Measurements from ENCODE around the gene TUBB2B. TPM values are rescaled to one million over a fixed set of nuclear protein-coding genes. Genes with fewer than 3 reads are reported as not detected.

The TUBB2B gene
- total RNA-seq (2014; rRNA removed; shearing (Covaris generic)), result 31.6 and 39.2 TPM in 2 replicates

- in situ Hi-C loops (cut with HindIII; ENCODE audit: low sequenced_read_pairs), result no loop called here
- DNase-seq (ENCODE audit: low spot score), result no peak
Measured at GRCh38 chr6:3227363-3228045, at the start of gene TUBB2B. TUBB2B (minus strand) TSS chr6:3227653; CDS start chr6:3227543, 110 bp downstream.

GRCh38 chr6:3277251-3277650 is 49.8 kb upstream of the TUBB2B start:
- DNase-seq (ENCODE audit: low spot score), result peak; percentile 20
- in situ Hi-C loops (cut with HindIII; ENCODE audit: low sequenced_read_pairs), result no loop called here

GRCh38 chr6:3276174-3277167 is 49.0 kb upstream of the TUBB2B start:
- in situ Hi-C loops (cut with HindIII; ENCODE audit: low sequenced_read_pairs), result no loop called here

GRCh38 chr6:3273707-3274521 is 46.5 kb upstream of the TUBB2B start:
- in situ Hi-C loops (cut with HindIII; ENCODE audit: low sequenced_read_pairs), result no loop called here
- no peak for DNase-seq (ENCODE audit: low spot score)

More at GRCh38 chr6:3276174-3277167, 49.0 kb upstream of the TUBB2B start:
- DNase-seq (ENCODE audit: low spot score), result no peak

- in situ Hi-C loops (cut with HindIII; ENCODE audit: low sequenced_read_pairs), result no loop called here
- no peak for DNase-seq (ENCODE audit: low spot score)
Measured at GRCh38 chr6:3272911-3273547, 45.6 kb upstream of the TUBB2B start.

- in situ Hi-C loops (cut with HindIII; ENCODE audit: low sequenced_read_pairs), result no loop called here
- DNase-seq (ENCODE audit: low spot score), result no peak
Measured at GRCh38 chr6:3271756-3272155, 44.3 kb upstream of the TUBB2B start.

- no peak for DNase-seq (ENCODE audit: low spot score)
- in situ Hi-C loops (cut with HindIII; ENCODE audit: low sequenced_read_pairs), result no loop called here
Measured at GRCh38 chr6:3270258-3270657, 42.8 kb upstream of the TUBB2B start.

GRCh38 chr6:3269281-3269975 is 42.0 kb upstream of the TUBB2B start:
- in situ Hi-C loops (cut with HindIII; ENCODE audit: low sequenced_read_pairs), result no loop called here
- no peak for DNase-seq (ENCODE audit: low spot score)

- in situ Hi-C loops (cut with HindIII; ENCODE audit: low sequenced_read_pairs), result no loop called here
- DNase-seq (ENCODE audit: low spot score), result no peak
Measured at GRCh38 chr6:3268680-3269079, 41.2 kb upstream of the TUBB2B start.

GRCh38 chr6:3267162-3267561 is 39.7 kb upstream of the TUBB2B start:
- in situ Hi-C loops (cut with HindIII; ENCODE audit: low sequenced_read_pairs), result no loop called here
- DNase-seq (ENCODE audit: low spot score), result no peak

GRCh38 chr6:3266170-3266569 is 38.7 kb upstream of the TUBB2B start:
- DNase-seq (ENCODE audit: low spot score), result no peak

GRCh38 chr6:3265671-3266070 is 38.2 kb upstream of the TUBB2B start:
- in situ Hi-C loops (cut with HindIII; ENCODE audit: low sequenced_read_pairs), result no loop called here
- DNase-seq (ENCODE audit: low spot score), result no peak

More at GRCh38 chr6:3266170-3266569, 38.7 kb upstream of the TUBB2B start:
- in situ Hi-C loops (cut with HindIII; ENCODE audit: low sequenced_read_pairs), result no loop called here

GRCh38 chr6:3264356-3264755 is 36.9 kb upstream of the TUBB2B start:
- in situ Hi-C loops (cut with HindIII; ENCODE audit: low sequenced_read_pairs), result no loop called here
- no peak for DNase-seq (ENCODE audit: low spot score)

- in situ Hi-C loops (cut with HindIII; ENCODE audit: low sequenced_read_pairs), result no loop called here
- no peak for DNase-seq (ENCODE audit: low spot score)
Measured at GRCh38 chr6:3263096-3263495, 35.6 kb upstream of the TUBB2B start.

- DNase-seq (ENCODE audit: low spot score), result no peak
- in situ Hi-C loops (cut with HindIII; ENCODE audit: low sequenced_read_pairs), result no loop called here
Measured at GRCh38 chr6:3261921-3262320, 34.5 kb upstream of the TUBB2B start.

GRCh38 chr6:3261518-3261820 is 34.0 kb upstream of the TUBB2B start:
- in situ Hi-C loops (cut with HindIII; ENCODE audit: low sequenced_read_pairs), result no loop called here
- DNase-seq (ENCODE audit: low spot score), result no peak

GRCh38 chr6:3260772-3261517 is 33.5 kb upstream of the TUBB2B start:
- in situ Hi-C loops (cut with HindIII; ENCODE audit: low sequenced_read_pairs), result no loop called here
- no peak for DNase-seq (ENCODE audit: low spot score)

- DNase-seq (ENCODE audit: low spot score), result no peak
- in situ Hi-C loops (cut with HindIII; ENCODE audit: low sequenced_read_pairs), result no loop called here
Measured at GRCh38 chr6:3260296-3260695, 32.8 kb upstream of the TUBB2B start.
